Activated CD4-positive, CD25-positive, alpha-beta regulatory T cell (primary cell): Measurements from ENCODE around the gene ATXN1.
"Not testable (repeated sequence)": the region's sequence is repeated elsewhere in the genome, so short reads cannot be mapped to it uniquely, and the experiment has no call there.

Experiments
- DNase-seq, 4 experiments: peaks; one replicate each; lab custom pipeline; 2025; lab: John Stamatoyannopoulos, UW

Gene ATXN1

GRCh38 chr6:16412982-16413381 is 348.3 kb downstream of the ATXN1 start:
- DNase-seq: no peak

DNA sequence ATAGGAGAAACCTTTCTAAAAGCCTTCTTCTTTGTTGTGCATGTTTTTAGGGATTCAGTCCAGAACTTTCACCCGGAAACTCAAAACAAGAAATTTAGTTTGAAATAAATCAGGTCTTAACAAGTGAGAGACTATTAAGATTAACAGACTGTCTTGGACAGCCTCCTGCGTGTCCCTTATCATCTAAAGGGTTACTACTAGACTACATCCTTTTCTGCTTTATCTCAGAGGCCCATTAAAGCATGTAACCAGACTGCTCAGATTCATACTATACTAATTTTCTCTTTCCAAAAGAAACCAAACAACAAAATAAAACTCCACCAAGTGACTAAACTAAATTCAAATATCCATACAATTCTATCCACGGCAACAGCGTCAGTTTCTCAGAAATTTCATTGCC is 349.1 kb downstream of the ATXN1 start:
- DNase-seq: no peak

- peak in 3 of 4 experiments; percentile 18 to 40 (median 22) for DNase-seq
Measured at GRCh38 chr6:16409531-16410441, 351.5 kb downstream of the ATXN1 start.

DNA sequence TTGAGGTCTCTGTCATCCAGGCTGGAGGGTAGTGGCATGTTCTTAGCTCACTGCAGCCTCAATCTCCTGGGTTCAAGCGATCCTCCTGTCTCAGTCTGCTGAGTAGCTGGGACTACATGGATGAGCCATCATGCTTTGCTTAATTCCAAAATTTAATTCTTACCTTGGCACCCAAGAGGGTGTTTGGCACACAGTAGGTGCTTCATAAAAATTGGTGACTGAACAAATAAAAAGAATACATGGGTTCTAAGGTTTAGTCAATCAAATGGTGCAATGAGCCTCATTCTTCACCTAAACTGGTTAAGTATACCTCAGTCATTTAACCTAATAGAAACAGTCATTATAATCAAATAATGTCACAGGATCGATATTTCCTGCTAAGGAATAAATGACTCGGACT is 352.5 kb downstream of the ATXN1 start:
- DNase-seq: no peak

- no peak for DNase-seq
Measured at GRCh38 chr6:16406966-16407365, 354.3 kb downstream of the ATXN1 start.

DNA sequence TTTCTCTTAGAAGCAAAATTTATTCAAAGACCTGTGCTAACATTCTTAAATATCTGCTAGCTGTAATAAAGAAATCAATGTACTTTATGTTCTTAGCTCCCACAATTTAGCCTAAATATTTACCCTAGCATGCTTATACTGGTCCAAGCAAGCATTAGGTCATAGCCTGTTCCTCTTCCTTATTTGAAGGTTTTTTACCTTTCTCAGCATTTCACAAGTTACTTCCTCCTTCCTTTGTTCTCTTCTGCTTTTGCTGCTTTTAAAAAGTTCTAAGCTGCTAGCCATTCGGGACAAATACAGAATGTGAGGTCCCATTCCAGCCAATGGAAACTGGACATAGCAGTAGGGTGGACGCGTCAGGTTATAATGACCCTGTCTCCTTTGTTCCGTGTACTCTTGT is 354.7 kb downstream of the ATXN1 start:
- not testable (repeated sequence) for DNase-seq

DNA sequence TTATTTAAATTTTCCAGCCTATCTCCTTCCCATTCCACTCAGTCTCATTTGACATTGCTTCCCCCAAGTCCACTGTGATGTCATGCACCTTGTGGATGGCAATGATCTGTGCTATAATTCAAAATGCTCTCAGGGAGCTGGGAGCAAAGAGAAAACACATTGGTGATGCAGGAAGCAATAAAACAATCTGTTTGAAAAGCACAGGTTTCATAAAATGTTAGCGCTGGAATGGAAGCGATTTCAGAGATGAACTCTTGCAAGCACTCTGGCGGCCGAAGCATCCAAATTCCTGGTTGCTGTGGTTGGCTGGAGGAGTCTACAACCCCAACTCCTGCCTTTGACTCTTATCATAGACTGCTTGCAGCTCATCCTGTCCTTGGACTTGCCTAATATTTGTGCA is 355.9 kb downstream of the ATXN1 start:
- no peak for DNase-seq

DNA sequence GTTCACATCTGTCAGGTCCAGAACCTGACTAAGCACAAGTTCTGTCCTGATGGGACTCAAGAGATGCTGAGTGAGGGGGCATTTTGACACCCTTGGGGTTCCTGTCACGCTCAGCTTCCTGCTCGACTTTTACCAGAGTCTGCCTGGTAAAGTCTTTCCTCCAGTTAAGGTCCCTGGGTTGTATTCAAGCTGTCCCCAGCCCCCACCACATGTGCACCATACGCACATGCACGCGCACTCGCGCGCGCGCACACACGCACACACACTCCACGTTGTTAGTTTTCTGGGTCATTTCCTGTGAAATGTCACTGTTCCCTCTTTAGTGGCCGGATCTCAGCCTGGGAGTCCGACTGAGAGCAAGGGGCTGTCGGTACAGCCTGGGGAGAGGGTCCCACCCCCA is 356.8 kb downstream of the ATXN1 start:
- DNase-seq: no peak

DNA sequence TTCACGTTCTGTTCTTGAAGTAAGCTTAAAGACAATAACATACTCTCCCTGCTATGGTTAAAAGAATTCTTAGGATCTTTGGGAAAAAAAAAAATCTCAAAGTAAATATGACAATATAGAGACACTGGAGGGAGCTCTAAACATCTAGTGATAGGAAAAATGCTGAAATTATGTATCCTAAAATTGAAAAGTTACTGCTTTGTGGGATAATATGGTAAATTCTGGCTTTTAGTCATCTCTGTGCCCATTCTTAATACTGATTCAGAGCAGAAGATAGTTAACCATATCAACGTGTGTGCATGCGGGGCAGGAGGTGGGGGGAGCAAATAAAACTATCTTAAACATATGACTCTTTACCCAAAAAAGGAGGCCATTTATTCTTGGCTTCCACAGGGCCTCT is 357.4 kb downstream of the ATXN1 start:
- DNase-seq: no peak

DNA sequence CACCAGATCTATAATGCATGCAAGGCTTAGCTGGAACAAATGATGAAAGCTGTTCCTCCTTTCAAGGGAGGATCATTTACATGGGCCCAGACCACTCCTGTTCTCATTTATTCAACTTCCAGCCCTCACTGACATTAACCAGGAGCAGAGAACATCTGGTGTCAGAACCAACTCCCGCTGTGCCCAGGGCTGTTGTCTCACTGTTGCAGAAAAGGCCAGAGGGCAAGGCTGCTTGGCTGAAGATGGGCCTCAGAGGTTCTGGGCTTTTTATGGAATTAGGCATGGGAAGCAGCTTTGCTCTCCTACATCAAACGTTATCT is 358.7 kb downstream of the ATXN1 start:
- DNase-seq: no peak

- no peak for DNase-seq
Measured at GRCh38 chr6:16400248-16400760, 361.0 kb downstream of the ATXN1 start.

GRCh38 chr6:16399695-16400094 is 361.6 kb downstream of the ATXN1 start:
- no peak for DNase-seq

DNA sequence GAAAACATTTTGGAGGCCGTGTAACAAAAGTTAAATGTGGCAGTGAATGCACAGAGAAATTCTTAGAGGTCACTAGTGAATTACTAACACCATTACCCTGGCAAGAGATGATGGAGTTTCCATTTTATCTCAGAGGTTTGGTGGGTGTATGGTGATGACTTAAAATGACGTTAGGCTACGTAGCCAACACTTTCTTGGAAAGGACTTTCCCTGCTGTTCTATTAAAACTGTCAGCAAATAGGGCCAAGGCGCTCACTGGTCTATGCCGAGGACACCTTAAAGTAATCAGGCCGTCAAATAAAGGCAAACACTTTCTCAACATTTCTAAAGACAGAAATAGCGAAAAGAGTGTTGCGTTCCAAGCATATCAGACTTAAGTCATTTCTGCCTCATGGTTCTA is 362.1 kb downstream of the ATXN1 start:
- DNase-seq: no peak

- DNase-seq: no peak
Measured at GRCh38 chr6:16398587-16398986, 362.7 kb downstream of the ATXN1 start.

GRCh38 chr6:16397623-16398022 is 363.6 kb downstream of the ATXN1 start:
- DNase-seq: no peak

GRCh38 chr6:16396497-16397319 is 364.6 kb downstream of the ATXN1 start:
- no peak for DNase-seq

DNA sequence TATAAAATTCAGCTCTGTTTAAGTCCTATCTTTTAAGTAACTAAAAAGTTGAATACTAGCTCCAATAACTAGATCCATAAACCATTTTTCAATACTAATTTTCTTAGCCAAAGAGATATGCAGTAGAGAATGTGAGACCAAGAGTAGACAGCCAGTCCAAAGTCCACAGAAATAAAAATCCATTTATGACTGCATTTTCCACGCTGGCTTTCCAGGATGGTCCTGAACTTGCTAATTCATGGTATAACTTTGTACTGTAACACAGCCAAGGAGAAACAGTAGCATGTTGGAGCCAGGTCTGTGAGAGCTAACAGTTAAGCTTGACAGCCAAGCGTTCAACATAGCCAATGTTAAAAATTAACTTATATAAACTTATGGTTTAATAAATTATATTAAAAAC is 366.6 kb downstream of the ATXN1 start:
- DNase-seq: no peak

DNA sequence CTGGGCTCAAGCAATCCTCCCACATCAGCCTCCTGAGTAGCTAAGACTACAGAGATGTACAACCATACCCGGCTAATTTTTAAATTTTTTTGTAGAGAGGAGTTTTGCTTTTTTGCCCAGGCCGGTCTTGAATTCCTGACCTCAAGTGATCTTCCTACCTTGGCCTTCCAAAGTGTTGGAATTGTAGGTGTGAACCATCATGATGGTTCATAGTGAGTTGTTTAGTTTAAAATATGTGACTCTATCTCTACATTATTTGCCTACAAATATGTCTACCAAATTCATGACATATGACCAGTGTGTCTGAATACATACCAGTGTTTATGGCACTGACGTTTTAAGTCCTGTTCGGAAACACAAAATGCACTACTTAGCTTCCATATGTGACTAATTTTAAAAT is 367.9 kb downstream of the ATXN1 start:
- no peak for DNase-seq

GRCh38 chr6:16392010-16392409 is 369.2 kb downstream of the ATXN1 start:
- no peak for DNase-seq

GRCh38 chr6:16391451-16391912 is 369.8 kb downstream of the ATXN1 start:
- no peak for DNase-seq

DNA sequence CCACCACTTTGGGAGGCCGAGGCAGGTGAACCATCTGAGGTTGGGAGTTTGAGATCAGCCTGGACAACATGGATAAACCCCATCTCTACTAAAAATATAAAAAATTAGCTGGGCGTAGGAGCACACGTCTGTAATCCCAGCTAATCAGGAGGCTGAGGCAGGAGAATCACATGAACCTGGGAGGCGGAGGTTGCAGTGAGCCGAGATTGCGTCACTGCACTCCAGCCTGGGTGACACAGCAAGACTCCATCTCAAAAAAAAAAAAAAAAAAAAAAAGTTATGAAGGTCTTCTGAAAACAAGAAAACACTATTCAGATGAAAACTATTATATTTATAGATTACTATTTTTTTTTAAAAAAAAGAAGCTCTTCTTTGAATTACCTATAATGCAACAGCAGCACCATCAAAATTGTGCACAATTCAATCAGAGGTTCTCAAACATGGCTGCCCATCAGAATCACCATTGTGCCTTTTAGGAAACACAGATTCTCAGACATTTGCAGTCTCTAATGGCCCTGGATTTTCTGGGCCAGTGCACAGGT is 370.3 kb downstream of the ATXN1 start:
- not testable (repeated sequence) for DNase-seq

GRCh38 chr6:16389642-16390041 is 371.6 kb downstream of the ATXN1 start:
- no peak for DNase-seq

GRCh38 chr6:16388488-16388887 is 372.8 kb downstream of the ATXN1 start:
- no peak for DNase-seq
